ENCODE data around the gene DNAJC17. TPM values are rescaled to one million over a fixed set of nuclear protein-coding genes. Genes with fewer than 3 reads are reported as not detected.

The DNAJC17 gene
- polyA plus RNA-seq, 1 experiment = 25.8 TPM

DNA sequence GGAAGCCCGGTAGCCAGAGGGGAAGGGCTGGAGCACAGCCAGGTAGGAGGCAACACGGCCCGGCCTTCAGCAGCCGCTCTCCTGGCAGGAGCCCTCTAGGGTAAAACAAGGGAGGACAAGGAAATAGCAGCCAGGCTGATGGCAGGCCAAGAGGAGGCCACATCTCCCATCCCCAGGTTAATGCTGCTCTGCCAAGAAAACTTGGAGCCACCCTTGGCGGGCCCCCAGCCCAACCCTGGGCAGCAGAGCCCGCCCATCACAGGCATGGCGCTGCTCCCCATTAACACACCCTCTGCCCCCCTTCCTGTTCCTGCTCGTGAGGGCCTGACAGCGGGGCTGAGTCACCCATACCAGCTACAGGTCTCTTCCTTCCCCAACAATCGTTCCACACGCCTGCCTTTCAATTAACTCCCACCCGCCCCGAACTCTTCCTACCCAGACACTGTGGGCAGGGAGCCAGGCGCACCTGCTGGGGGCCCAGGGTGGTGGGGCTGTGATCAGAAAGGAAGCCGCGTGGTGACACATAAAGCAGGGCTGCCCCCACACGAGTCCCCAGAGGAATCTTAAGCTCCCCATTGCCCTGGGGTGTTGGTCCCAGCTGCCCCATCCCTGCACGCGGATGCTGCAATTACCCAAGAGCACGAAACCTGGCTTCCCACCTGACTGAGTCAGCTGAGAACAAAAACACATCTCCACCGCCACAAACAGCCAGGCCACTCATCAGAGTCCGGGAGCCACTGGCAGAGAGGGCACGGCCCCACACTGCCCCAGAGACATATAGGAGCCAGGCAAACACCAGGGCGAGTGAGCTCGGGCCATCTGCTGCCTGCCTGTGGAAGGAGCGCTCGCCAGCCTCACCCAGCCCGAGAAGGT, 37.8 kb downstream of the DNAJC17 start, which contains the start of gene C15orf62:
Gene C15orf62, plus strand, starts transcription at position 707 of the 873 bp plus-strand sequence. CDS start 516 bp downstream, outside the sequence.
- no peak within 1 kb of the TSS for H3K4me3 ChIP-seq (ENCODE audit: low read depth, low read length)
- POLR2A ChIA-PET = no interaction called here
- no peaks in the 10 kb centered on the region for H3K9me3 ChIP-seq (ENCODE audit: control insufficient read depth, insufficient read depth, low read length)
- CTCF ChIA-PET = interaction anchor here (1.1 kb wide), 1 partner anchor 13 kb away, joined by 3 read pairs; no protein-coding TSS in a partner anchor
- no peak for DNase-seq (ENCODE audit: low read depth, low spot score)
- TF ChIP-seq, protein P1, sequence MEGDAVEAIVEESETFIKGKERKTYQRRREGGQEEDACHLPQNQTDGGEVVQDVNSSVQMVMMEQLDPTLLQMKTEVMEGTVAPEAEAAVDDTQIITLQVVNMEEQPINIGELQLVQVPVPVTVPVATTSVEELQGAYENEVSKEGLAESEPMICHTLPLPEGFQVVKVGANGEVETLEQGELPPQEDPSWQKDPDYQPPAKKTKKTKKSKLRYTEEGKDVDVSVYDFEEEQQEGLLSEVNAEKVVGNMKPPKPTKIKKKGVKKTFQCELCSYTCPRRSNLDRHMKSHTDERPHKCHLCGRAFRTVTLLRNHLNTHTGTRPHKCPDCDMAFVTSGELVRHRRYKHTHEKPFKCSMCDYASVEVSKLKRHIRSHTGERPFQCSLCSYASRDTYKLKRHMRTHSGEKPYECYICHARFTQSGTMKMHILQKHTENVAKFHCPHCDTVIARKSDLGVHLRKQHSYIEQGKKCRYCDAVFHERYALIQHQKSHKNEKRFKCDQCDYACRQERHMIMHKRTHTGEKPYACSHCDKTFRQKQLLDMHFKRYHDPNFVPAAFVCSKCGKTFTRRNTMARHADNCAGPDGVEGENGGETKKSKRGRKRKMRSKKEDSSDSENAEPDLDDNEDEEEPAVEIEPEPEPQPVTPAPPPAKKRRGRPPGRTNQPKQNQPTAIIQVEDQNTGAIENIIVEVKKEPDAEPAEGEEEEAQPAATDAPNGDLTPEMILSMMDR (IDR thresholded peaks at IDR 0.05; ENCODE audit: low read depth, low read length) = no peak
- H3K27me3 ChIP-seq (ENCODE audit: control insufficient read depth, insufficient read depth, low read length) = no peaks in the 10 kb centered on the region
- no peak within 1 kb of the TSS for H3K27ac ChIP-seq (ENCODE audit: low read depth, low read length)

DNA sequence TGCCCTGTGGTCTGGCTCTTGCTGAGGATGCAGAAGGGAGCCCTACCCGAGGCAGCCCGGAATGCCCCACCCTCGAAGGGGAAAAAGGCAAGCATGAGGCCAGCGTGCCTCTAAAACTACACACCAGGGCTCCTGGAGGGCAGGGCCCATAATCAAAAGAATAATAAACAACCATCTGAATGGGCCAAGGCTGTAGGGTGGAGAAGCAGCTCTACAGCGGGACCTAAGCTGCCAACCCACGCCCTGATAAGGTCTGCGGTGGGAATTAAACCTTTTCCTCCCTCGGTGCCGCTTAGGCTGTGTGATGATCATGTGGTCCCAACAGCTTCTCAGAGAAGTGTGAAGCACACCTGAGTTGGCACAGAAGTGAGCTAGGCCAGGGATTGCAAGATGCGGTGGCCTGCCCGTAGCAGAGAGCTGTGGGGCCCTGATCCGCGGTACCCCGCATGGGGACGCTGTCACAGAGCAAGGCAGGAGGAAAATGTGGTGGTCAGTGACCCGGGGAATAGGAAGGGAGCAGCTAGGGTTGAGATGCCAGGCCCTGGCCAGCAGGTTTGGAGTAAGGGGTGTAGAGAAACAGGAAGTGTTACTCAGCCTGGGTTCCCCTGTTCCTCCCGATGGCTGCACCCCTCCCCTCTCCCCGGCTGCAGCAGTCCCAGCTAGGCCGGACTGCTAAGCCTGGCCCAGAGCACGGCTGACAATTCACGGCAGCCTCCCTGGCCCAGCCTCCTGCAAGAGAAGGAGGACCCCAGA, 38.6 kb downstream of the DNAJC17 start:
- Histone ChIP-seq H3K9me3 (ENCODE audit: control insufficient read depth, insufficient read depth, low read length) (no peaks in the 10 kb centered on the region; the same call in 1 of the 2 replicates), H3K27me3 (ENCODE audit: control insufficient read depth, insufficient read depth, low read length) (no peaks in the 10 kb centered on the region), H3K4me3 (ENCODE audit: low read depth, low read length) (no peak overlapping the region), H3K27ac (ENCODE audit: low read depth, low read length) (no peak overlapping the region)
- POLR2A ChIA-PET = no interaction called here
- TF ChIP-seq, protein P1 (IDR thresholded peaks at IDR 0.05; ENCODE audit: low read depth, low read length) = no peak
- CTCF ChIA-PET = no interaction called here
- DNase-seq (ENCODE audit: low read depth, low spot score) = no peak

- Histone ChIP-seq H3K27me3 (ENCODE audit: control insufficient read depth, insufficient read depth, low read length) (no peaks in the 10 kb centered on the region), H3K27ac (ENCODE audit: low read depth, low read length) (no peak overlapping the region), H3K4me3 (ENCODE audit: low read depth, low read length) (no peak overlapping the region), H3K9me3 (ENCODE audit: control insufficient read depth, insufficient read depth, low read length) (no peaks in the 10 kb centered on the region; the same call in 1 of the 2 replicates)
- POLR2A ChIA-PET = no interaction called here
- TF ChIP-seq, protein P1 (IDR thresholded peaks at IDR 0.05; ENCODE audit: low read depth, low read length) = no peak
- CTCF ChIA-PET = no interaction called here
- DNase-seq (ENCODE audit: low read depth, low spot score) = no peak
These were observed 39.3 kb downstream of the DNAJC17 start for GRCh38 chr15:40767838-40768500.

- no peaks in the 10 kb centered on the region; the same call in 1 of the 2 replicates for H3K9me3 ChIP-seq (ENCODE audit: control insufficient read depth, insufficient read depth, low read length)
- CTCF ChIA-PET = interaction anchor here (1.0 kb wide), 1 partner anchor 127 kb away, joined by 5 read pairs; the partner anchor contains the start of gene VPS18
- POLR2A ChIA-PET = no interaction called here
- H3K27me3 ChIP-seq (ENCODE audit: control insufficient read depth, insufficient read depth, low read length) = no peaks in the 10 kb centered on the region
- TF ChIP-seq, protein P1 (IDR thresholded peaks at IDR 0.05; ENCODE audit: low read depth, low read length) = no peak
- no peak overlapping the region for H3K4me3 ChIP-seq (ENCODE audit: low read depth, low read length)
- no peak for DNase-seq (ENCODE audit: low read depth, low spot score)
- H3K27ac ChIP-seq (ENCODE audit: low read depth, low read length) = no peak overlapping the region
These were observed 40.1 kb downstream of the DNAJC17 start for GRCh38 chr15:40766906-40767837.
